ENCODE data around the gene TBC1D7.

The TBC1D7 gene

GRCh38 chr6:13328076-13328874 is at the start of gene TBC1D7:
Gene TBC1D7 (minus strand): TSS chr6:13328537. CDS start chr6:13326898, 1,639 bp downstream.
- in situ Hi-C loops (cut with MboI; ENCODE audit: low sequenced_read_pairs): loop anchor here (25.0 kb wide), 2 partner anchors 209 to 734 kb away; no protein-coding TSS in a partner anchor

- in situ Hi-C loops (cut with MboI; ENCODE audit: low sequenced_read_pairs): no loop called here
These were observed 48.9 kb upstream of the TBC1D7 start for GRCh38 chr6:13377054-13377758.

- in situ Hi-C loops (cut with MboI; ENCODE audit: low sequenced_read_pairs): no loop called here
These were observed 47.1 kb upstream of the TBC1D7 start for GRCh38 chr6:13375360-13375878.

DNA sequence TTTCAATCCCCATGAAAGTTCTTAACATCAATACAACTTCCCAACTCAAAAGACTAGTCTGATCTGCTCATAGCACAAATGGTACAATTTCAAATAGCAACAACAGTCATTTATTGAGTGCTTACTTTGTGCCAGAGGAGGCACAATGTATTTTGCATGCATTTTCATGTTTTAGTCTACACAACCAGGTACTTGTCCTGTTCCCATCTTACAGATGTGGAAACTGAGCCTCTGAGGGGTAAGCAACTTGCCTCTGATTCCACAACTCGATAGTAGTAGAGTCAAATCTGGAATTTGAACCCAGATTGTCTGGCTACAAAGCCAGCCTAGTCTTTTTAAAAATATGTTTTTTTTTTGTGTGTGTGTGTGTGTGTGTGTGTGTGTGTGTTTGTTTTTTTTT is 45.6 kb upstream of the TBC1D7 start:
- in situ Hi-C loops (cut with MboI; ENCODE audit: low sequenced_read_pairs): no loop called here

DNA sequence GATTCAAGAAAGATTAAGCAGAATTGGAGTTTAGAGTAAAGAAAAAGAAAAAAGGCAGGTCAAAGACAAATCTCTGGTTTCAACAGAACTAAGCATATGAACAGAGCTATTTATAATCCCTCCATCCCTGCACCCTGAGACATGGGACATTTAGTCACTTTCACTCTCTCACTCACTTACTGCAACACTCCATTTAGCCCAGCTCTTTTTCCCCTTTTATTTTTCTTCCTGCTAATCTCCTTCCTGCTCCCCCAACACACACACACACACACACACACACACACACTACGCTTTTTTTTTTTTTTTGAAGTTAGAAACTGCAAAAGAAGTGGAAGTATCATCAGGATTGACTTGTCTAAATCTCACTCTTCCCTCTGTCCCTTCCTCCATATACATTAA is 45.1 kb upstream of the TBC1D7 start:
- in situ Hi-C loops (cut with MboI; ENCODE audit: low sequenced_read_pairs): no loop called here

- in situ Hi-C loops (cut with MboI; ENCODE audit: low sequenced_read_pairs): no loop called here
These were observed 44.6 kb upstream of the TBC1D7 start for GRCh38 chr6:13372688-13373487.

DNA sequence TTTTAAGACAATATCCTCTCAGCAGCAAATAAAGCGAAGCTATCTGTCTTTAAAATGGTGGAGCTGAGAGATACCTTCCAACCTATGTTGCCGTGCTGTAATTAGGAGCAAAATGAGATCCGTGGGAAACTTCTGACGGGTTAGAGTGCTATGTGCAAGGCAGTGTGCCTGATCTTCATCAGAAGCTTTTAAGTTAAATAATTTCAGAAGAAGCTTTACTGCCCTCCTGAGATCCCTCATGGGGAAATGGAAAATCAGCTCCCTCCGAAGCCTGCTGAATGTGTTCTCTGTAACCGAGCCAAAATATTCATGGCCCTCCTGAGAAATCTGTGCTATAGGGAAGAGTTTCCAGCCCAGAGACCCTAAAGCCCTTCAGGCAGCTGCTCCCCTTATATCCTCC is 43.7 kb upstream of the TBC1D7 start:
- in situ Hi-C loops (cut with MboI; ENCODE audit: low sequenced_read_pairs): no loop called here

GRCh38 chr6:13371421-13372072 is 43.2 kb upstream of the TBC1D7 start:
- in situ Hi-C loops (cut with MboI; ENCODE audit: low sequenced_read_pairs): no loop called here

GRCh38 chr6:13370623-13371022 is 42.3 kb upstream of the TBC1D7 start:
- in situ Hi-C loops (cut with MboI; ENCODE audit: low sequenced_read_pairs): no loop called here

DNA sequence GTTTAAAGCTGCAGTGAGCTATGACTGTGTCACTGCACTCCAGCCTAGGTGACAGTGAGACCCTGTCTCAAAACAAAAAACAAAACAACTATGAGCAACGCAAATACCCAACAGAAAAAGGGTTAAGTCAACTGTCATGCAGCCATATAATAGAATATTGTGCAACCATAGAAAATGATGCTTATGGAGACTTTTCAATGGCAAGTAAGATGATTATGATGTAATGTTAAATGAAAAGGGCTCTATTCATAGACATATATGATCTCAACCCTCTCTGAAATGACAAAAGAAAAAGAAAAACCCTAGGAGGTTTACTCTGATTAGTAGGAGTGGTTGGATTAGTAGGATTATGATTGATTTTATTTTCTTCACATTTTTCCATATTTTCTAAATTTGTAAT is 41.3 kb upstream of the TBC1D7 start:
- in situ Hi-C loops (cut with MboI; ENCODE audit: low sequenced_read_pairs): no loop called here

- in situ Hi-C loops (cut with MboI; ENCODE audit: low sequenced_read_pairs): no loop called here
These were observed 40.4 kb upstream of the TBC1D7 start for GRCh38 chr6:13368731-13369115.

- in situ Hi-C loops (cut with MboI; ENCODE audit: low sequenced_read_pairs): no loop called here
These were observed 39.9 kb upstream of the TBC1D7 start for GRCh38 chr6:13368079-13368730.

DNA sequence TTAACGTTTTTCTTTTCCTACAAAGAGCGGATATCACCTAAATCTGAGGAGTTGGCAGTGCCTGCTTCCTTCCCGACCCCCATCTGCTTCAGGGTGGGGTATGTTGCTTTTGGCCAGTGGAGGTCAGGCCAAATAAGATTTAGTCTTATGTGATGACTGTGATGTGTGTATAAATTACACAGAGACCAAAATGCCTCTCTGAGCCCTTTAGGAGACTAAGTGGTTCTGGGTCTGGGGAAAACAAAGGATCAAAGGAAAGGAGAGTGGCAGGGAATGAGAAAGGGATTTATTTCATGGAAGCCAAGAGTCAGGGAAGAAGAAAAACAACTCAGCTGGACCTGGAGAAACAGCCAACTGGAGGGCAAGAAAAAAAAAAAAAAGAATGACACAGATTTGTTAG is 39.1 kb upstream of the TBC1D7 start:
- in situ Hi-C loops (cut with MboI; ENCODE audit: low sequenced_read_pairs): no loop called here

DNA sequence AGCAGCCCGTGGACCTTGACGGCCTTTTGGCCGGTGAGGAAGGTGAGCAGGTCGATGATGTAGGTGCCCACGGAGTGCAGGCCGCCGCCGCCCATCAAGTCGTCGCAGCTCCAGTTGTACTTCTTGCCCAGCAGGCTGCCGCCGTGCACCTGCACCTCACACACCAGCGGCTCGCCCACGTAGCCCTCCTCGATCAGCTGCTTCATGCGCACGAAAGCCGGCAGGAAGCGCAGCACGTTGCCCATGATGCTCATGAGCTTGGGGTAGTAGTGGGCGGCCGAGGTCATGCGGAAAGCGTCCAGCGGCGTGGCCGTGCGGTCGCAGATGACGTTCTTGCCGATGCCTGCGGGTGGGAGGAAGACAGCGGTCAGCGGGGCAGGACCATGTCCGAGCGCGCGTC is 37.0 kb upstream of the TBC1D7 start:
- in situ Hi-C loops (cut with MboI; ENCODE audit: low sequenced_read_pairs): no loop called here

DNA sequence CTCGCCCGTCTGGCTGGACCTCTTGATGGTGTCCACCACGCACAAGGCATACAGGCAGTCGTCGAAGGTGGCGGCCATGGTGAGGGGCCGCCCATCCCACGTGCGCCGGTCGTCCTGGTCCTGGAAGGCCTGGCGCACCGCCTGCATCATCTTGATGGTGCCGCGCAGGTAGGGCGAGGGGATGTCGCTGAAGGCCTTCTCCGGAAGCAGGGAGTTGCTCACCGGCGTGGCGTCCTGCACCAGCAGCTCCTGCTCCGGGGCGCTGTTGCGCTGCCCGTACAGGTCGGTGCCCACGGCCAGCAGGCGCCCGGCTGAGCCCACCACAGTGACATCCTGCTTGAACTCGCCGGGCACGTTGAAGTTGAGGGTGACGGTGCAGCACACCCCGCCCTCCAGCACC is 36.5 kb upstream of the TBC1D7 start:
- in situ Hi-C loops (cut with MboI; ENCODE audit: low sequenced_read_pairs): no loop called here

DNA sequence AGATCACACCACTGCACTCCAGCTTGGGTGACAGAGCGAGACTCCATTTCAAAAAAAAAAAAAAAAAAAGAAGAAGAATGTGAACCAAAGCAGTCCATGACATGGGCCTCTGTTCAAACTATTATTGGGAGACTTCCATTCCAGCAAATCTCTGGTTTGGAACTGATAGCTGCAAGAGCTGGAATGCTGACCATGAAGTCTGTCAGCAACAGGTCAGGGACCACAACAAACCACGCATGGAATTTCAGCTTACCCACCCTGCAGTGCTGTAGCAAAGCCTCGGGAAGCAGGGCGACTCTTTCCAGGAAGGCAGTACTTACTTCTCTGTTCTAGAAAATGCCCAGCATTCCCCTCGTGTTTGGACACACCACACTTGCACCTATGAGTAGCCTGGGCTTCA is 34.1 kb upstream of the TBC1D7 start:
- in situ Hi-C loops (cut with MboI; ENCODE audit: low sequenced_read_pairs): no loop called here

DNA sequence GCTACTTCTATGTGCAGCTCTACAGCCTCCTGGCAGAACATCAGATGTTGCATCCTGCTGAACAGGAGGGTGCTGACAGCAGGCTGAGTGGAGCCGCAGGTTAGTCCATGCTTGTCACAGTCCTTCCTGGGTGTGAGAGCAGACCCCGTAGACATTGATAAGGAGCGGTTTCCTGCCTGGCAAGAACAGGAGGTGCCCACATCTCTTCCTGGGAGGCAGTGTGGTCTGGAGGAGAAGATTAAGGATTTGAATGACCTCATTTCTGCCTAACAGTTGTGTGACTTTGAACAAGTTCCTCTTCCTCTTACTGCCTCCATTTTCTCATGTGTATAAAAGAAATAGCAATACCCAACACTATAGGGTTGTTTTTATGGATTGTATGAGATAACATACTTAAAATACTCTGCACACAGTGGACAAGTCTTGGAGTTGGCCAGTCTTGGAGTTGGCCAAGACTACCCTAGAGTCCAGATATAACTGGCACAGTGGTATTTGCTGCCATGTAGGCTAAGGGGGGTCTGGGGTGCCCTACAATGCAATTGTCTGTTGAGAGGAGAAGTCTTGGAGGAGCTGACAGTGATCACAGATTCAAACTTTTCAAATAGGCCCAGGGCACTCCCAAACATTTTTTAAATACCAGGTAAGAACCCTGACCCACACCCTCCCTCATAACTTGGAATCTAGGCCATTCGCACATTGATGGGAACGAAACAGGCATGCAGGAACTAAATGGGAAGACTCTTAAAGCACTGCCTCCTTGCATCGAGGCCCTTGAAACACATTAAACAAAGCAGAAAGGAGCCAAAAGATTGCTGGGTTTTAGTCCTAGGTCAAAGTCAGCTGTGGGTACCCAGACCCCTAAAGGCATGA is 32.6 kb upstream of the TBC1D7 start:
- in situ Hi-C loops (cut with MboI; ENCODE audit: low sequenced_read_pairs): no loop called here

DNA sequence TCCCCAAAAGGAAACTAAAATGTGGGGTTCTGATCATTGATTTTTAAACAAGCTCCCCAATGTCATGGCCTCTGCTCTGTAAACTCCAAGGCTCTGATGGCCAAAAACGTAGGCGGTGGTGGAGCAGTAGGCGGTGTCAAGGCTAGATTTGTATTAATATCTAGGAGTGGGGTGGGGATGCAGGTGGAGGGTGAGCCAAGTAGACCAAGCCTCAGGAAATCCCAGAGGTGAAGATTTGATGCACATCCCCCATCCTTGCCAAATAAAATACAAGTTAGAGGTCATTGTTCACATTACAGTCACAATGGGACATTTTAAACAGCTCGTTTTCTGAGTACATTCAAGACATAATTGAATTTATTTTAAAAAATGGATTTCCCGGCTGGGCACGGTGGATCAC is 30.9 kb upstream of the TBC1D7 start:
- in situ Hi-C loops (cut with MboI; ENCODE audit: low sequenced_read_pairs): no loop called here

DNA sequence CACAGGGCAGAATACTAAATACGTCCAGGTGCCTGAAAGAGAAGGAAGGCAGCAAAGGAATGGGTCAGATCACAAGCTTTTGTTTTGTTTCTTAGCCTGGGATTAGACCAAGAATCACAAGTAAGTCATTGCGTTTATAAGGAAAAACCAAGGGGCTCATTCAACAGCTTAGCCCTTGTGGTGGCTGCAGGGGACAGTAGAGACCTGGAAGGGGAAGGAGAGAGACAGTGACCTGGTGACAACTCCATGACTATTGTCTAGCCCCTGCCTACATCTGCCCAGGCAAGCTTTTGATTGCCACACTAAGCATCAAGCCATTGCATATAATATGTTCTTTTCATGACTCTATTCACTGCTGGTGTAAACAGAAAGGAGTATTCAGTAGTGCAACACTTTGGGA is 30.2 kb upstream of the TBC1D7 start:
- in situ Hi-C loops (cut with MboI; ENCODE audit: low sequenced_read_pairs): no loop called here

Data from HL-60/S4 (cell line).